K562 (cell line): Measurements from ENCODE around the gene SLC26A1. TPM values are rescaled to one million over a fixed set of nuclear protein-coding genes. Genes with fewer than 3 reads are reported as not detected.

Experiments
- ARID3A ChIP-seq: IDR thresholded peaks from 2 replicates; pipeline ENCODE4 v1.6.1; 2012; ENCODE audit warnings: low read depth, low read length, improper control_type of control experiment, borderline replicate concordance
- EGR1 ChIP-seq: fragments of 450-650 bp; conservative IDR thresholded peaks from 2 replicates; pipeline ENCODE4 v1.6.1; 2017; ENCODE audit warnings: mild to moderate bottlenecking
- HCFC1 ChIP-seq: IDR thresholded peaks from 2 replicates; pipeline ENCODE4 v1.6.1; 2012; ENCODE audit warnings: low read depth, low read length, improper control_type of control experiment
- HNRNPL ChIP-seq: fragments of 200-400 bp; formaldehyde crosslinking; IDR thresholded peaks from 2 replicates; pipeline ENCODE4 v1.6.1; 2017; ENCODE audit warnings: low read depth, mild to moderate bottlenecking, low read length
- PHB ChIP-seq: fragments of 250-450 bp; sonication (Bioruptor Pico); IDR thresholded peaks from 2 replicates; pipeline ENCODE4 v1.5.0; 2021
- RBFOX2 ChIP-seq: fragments of 200-400 bp; formaldehyde crosslinking; IDR thresholded peaks from 2 replicates; pipeline ENCODE4 v1.6.1; 2017; ENCODE audit warnings: low read depth, mild to moderate bottlenecking, low read length, moderate library complexity
- RERE ChIP-seq: sonication (generic); formaldehyde crosslinking; IDR thresholded peaks from 2 replicates; pipeline ENCODE4 v1.8.0; 2023; ENCODE audit warnings: missing genetic modification reagents, mild to moderate bottlenecking, borderline replicate concordance
- SPI1 ChIP-seq: IDR thresholded peaks from 2 replicates; pipeline ENCODE4 v1.6.1; 2011; ENCODE audit warnings: low read depth, low read length, control low read depth, borderline replicate concordance
- SREBF2 ChIP-seq: sonication (generic); formaldehyde crosslinking; IDR thresholded peaks from 2 replicates; pipeline ENCODE4 v1.4.0; 2020; ENCODE audit warnings: mild to moderate bottlenecking, missing genetic modification reagents
- TAF1 ChIP-seq: IDR thresholded peaks from 2 replicates; pipeline ENCODE4 v1.6.1; 2011; ENCODE audit warnings: mild to moderate bottlenecking, low read length, moderate library complexity; ENCODE audit not compliant: insufficient read depth, control insufficient read depth, severe bottlenecking; ENCODE audit errors: extremely low read depth
- THAP7 ChIP-seq: fragments of 250-450 bp; sonication (Bioruptor Pico); IDR thresholded peaks from 2 replicates; pipeline ENCODE4 v1.5.0; 2021
- ZBTB33 ChIP-seq: sonication (generic); formaldehyde crosslinking; IDR thresholded peaks from 2 replicates; pipeline ENCODE4 v1.8.1; 2023; ENCODE audit warnings: mild to moderate bottlenecking, missing genetic modification reagents
- ZBTB7A ChIP-seq: IDR thresholded peaks from 2 replicates; pipeline ENCODE4 v1.6.1; 2011; ENCODE audit warnings: low read depth, mild to moderate bottlenecking, low read length, moderate library complexity, borderline replicate concordance; ENCODE audit not compliant: control insufficient read depth
- ZFX ChIP-seq: sonication (generic); formaldehyde crosslinking; IDR thresholded peaks from 2 replicates; pipeline ENCODE4 v1.8.0; 2022; ENCODE audit warnings: mild to moderate bottlenecking, missing genetic modification reagents, moderate library complexity
- ZNF217 ChIP-seq: sonication (generic); formaldehyde crosslinking; IDR thresholded peaks from 2 replicates; pipeline ENCODE4 v1.8.0; 2022; ENCODE audit warnings: mild to moderate bottlenecking, missing genetic modification reagents
- ZNF311 ChIP-seq: fragments of 250-450 bp; sonication (Bioruptor Pico); IDR thresholded peaks from 2 replicates; pipeline ENCODE4 v1.4.0; 2020; ENCODE audit warnings: mild to moderate bottlenecking, moderate library complexity
- ZZZ3 ChIP-seq: fragments of 450-650 bp; IDR thresholded peaks from 2 replicates; pipeline ENCODE4 v1.6.1; 2016; ENCODE audit warnings: antibody characterized with exemption, mild to moderate bottlenecking, moderate library complexity
- polyA plus RNA-seq, 8 experiments: library from polyadenylated mRNA; depleted of rRNA in 4 of 8; stranded (reverse) in 5 of 8; unstranded in 3 of 8; fragments of >200 nt; fragmentation: Nextera tagmentation in 2 of 8; fragmentation: Illumina TruSeq in 1 of 8; extraction: Ambion mirVana in 2 of 8; extraction: Trizol in 1 of 8; gene quantifications; 2 replicates each; pipeline versions ENCODE4 v1.2.1 to v1.2.3, GENCODE V29; 2011 to 2014; ENCODE audit warnings: inconsistent platforms in 1 of 8, missing spikeins in 1 of 8
- total RNA-seq, 7 experiments: library from RNA; depleted of rRNA in 6 of 7; stranded (reverse); fragments of >200 nt in 6 of 7; fragmentation: Illumina TruSeq in 2 of 7; extraction: Trizol in 2 of 7; gene quantifications; 2 replicates each; pipeline versions ENCODE4 v1.2.1 to v1.2.3, GENCODE V29; 2011 to 2021; ENCODE audit warnings: low replicate concordance in 1 of 7

SLC26A1 gene
- total and polyA plus RNA-seq, 9 of the 15 experiments (the other 6 are each of a cell fraction or from before 2014, with no cell fraction given): 0.11 to 4.2 (median 0.95) TPM

GRCh38 chr4:1030031-1030430 is 36.8 kb upstream of the SLC26A1 start (continued):
- TF ChIP-seq ARID3A: no peak
- no peak for TF ChIP-seq SPI1
- no peak for TF ChIP-seq ZFX (CRISPR knock-in tag)
- no peak for TF ChIP-seq PHB
- no peak for TF ChIP-seq RERE (CRISPR knock-in tag)
- no peak for TF ChIP-seq ZBTB33 (CRISPR knock-in tag)
- TF ChIP-seq ZZZ3: no peak
- TF ChIP-seq HCFC1: no peak
- no peak for TF ChIP-seq SREBF2
- no peak for TF ChIP-seq ZNF217 (CRISPR knock-in tag)
- TF ChIP-seq EGR1: no peak
- TF ChIP-seq TAF1: no peak
- 0 out of 2 replicates have a peak, but pooled peaks have one; percentile 7 for TF ChIP-seq RBFOX2
- no peak for TF ChIP-seq ZNF311 (CRISPR knock-in tag)
- no peak for TF ChIP-seq THAP7 (CRISPR knock-in tag)
- TF ChIP-seq HNRNPL: no peak
- TF ChIP-seq ZBTB7A: peak; percentile 23; the same call in 1 of the 2 replicates
